SU-DHL-6 (cell line): ENCODE measurements around the gene LRP3.

ENCODE experiments used
- H2AFZ ChIP-seq: fragments of 200-600 bp; sonication (generic); 2 replicates; pipeline ENCODE4 v1.6.1; 2014; ENCODE audit warnings: low read depth, mild to moderate bottlenecking, moderate library complexity, mixed read lengths, antibody characterized with exemption, low read length; ENCODE audit not compliant: severe bottlenecking
- H3F3A ChIP-seq: fragments of 200-600 bp; shearing (Covaris generic); 2 replicates; pipeline ENCODE4 v1.6.0; 2016; ENCODE audit warnings: antibody characterized with exemption, mild to moderate bottlenecking; ENCODE audit not compliant: insufficient read depth
- H3K27ac ChIP-seq: fragments of 200-600 bp; sonication (generic); 2 replicates; pipeline ENCODE4 v1.5.1; 2016; ENCODE audit warnings: low read depth, mild to moderate bottlenecking, low read length, moderate library complexity, mixed read lengths
- H3K27me3 ChIP-seq: fragments of 200-600 bp; sonication (generic), shearing (Covaris generic); 2 replicates; pipeline ENCODE4 v1.6.0; 2014; ENCODE audit warnings: mild to moderate bottlenecking, low read length
- H3K36me3 ChIP-seq: fragments of 200-600 bp; sonication (generic); 2 replicates; pipeline ENCODE4 v1.6.1; 2014; ENCODE audit warnings: mild to moderate bottlenecking, low read length, mixed read lengths
- H3K4me2 ChIP-seq: fragments of 300-600, 200-600 bp; shearing (Covaris generic), sonication (generic); 2 replicates; pipeline ENCODE4 v1.6.0; 2014; ENCODE audit warnings: low read length, low read depth, mild to moderate bottlenecking; ENCODE audit not compliant: poor library complexity, severe bottlenecking
- H3K4me3 ChIP-seq: fragments of 200-600 bp; sonication (generic); 2 replicates; pipeline ENCODE4 v1.5.1; 2014; ENCODE audit warnings: antibody characterized with exemption, low read length, mild to moderate bottlenecking, mixed read lengths; ENCODE audit not compliant: insufficient read depth, poor library complexity, severe bottlenecking
- H3K79me2 ChIP-seq: fragments of 200-600 bp; sonication (generic); 2 replicates; pipeline ENCODE4 v1.6.1; 2014; ENCODE audit warnings: mild to moderate bottlenecking, low read length, moderate library complexity; ENCODE audit not compliant: insufficient read depth
- H3K9ac ChIP-seq: fragments of 200-600 bp; sonication (generic); 2 replicates; pipeline ENCODE4 v1.7.0; 2014; ENCODE audit warnings: mild to moderate bottlenecking, low read length
- H3K9me2 ChIP-seq: fragments of 200-600 bp; sonication (generic); replicated peaks from 2 replicates; pipeline ENCODE4 v1.6.1; 2014; ENCODE audit warnings: low read length; ENCODE audit not compliant: insufficient read depth
- H3K9me3 ChIP-seq: fragments of 200-600 bp; sonication (generic); 2 replicates; pipeline ENCODE4 v1.6.1; 2014; ENCODE audit warnings: low read length, mixed read lengths; ENCODE audit not compliant: insufficient read depth
- H4K20me1 ChIP-seq: fragments of 200-600 bp; sonication (generic); 2 replicates; pipeline ENCODE4 v1.6.1; 2014; ENCODE audit warnings: low read depth, mild to moderate bottlenecking, antibody characterized with exemption, low read length, moderate library complexity, mixed read lengths
- EZH2phosphoT487 ChIP-seq: fragments of 200-600 bp; sonication (generic), shearing (Covaris generic); conservative IDR thresholded peaks from 2 replicates; pipeline ENCODE4 v1.6.1; 2018; ENCODE audit warnings: mild to moderate bottlenecking, antibody characterized with exemption, low read length, moderate library complexity, mixed read lengths
- TF ChIP-seq, protein P1 (sequence below): fragments of 200-600 bp; sonication (generic); IDR thresholded peaks from one replicate; pipeline ENCODE4 v1.5.1; 2017; ENCODE audit warnings: antibody characterized with exemption, mild to moderate bottlenecking, low read length, moderate library complexity; ENCODE audit not compliant: insufficient read depth, poor library complexity, severe bottlenecking

LRP3 gene

DNA sequence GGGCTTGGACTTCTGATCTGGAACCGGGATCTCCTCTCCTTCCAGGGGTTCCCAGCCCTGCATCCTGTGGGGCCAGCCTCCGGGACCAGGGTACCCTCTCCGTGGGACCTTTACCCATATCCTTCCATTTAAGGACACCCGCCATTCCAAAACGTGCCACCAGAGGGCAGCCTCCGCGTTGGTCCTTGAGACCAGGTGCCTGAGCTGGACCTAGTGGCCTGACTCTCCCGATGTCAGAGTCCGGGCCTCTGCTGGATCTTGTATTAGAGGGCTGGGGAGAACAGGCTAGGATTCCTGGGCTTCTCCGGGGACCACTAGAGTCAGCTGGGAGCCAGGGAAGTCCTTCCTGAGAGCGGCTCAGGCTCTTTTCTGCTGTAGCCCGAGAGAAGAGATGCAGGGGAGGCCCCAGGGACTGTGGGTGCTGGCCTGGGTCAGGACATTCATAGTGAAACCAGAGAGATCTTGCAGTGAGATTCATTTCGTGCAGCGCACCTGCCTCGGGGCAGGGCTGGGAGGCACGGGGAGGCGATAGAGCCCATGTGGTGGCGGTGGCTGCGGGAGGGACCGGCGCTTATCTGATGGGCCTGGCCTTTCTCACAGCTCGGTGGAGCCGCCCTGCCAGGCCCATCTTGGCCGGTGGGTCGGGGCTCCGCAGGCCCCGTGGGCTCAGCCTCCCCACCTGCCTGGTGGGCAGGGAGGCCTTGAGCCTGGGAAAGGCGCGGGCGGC, 41.3 kb downstream of the LRP3 start:
- H3K9me2 ChIP-seq: no peaks in the 10 kb centered on the region
- no peak overlapping the region for H3K9ac ChIP-seq
- TF ChIP-seq EZH2phosphoT487: no peak
- TF ChIP-seq, protein P1, sequence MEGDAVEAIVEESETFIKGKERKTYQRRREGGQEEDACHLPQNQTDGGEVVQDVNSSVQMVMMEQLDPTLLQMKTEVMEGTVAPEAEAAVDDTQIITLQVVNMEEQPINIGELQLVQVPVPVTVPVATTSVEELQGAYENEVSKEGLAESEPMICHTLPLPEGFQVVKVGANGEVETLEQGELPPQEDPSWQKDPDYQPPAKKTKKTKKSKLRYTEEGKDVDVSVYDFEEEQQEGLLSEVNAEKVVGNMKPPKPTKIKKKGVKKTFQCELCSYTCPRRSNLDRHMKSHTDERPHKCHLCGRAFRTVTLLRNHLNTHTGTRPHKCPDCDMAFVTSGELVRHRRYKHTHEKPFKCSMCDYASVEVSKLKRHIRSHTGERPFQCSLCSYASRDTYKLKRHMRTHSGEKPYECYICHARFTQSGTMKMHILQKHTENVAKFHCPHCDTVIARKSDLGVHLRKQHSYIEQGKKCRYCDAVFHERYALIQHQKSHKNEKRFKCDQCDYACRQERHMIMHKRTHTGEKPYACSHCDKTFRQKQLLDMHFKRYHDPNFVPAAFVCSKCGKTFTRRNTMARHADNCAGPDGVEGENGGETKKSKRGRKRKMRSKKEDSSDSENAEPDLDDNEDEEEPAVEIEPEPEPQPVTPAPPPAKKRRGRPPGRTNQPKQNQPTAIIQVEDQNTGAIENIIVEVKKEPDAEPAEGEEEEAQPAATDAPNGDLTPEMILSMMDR: peak; percentile 78
- no peaks in the 10 kb centered on the region for H3F3A ChIP-seq
- H3K4me3 ChIP-seq: no peak overlapping the region
- no peaks in the 10 kb centered on the region for H4K20me1 ChIP-seq
- no peak overlapping the region for H3K4me2 ChIP-seq
- H2AFZ ChIP-seq: no peak overlapping the region
- H3K27me3 ChIP-seq: no peaks in the 10 kb centered on the region
- H3K27ac ChIP-seq: no peak overlapping the region
- no peaks in the 10 kb centered on the region for H3K9me3 ChIP-seq
- no peaks in the 10 kb centered on the region for H3K79me2 ChIP-seq
- H3K36me3 ChIP-seq: no peaks in the 10 kb centered on the region

DNA sequence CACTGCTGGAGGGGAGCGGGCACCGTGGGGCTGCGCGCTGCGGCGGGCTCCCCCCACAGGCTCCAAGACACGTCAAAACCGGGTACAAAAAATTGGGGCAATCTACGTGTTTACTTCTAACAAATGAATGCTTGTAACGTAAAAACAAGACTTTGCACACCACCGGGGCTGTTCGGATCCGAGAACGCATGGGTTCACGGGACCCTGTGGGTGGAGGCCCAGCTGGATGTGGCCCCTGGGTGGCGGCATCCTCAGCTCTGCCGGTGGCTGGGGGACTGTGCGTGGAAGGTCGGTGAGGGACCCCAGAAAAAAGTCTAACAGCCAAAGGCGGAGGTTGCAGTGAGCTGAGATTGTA, 41.8 kb downstream of the LRP3 start:
- Histone ChIP-seq H3F3A (no peaks in the 10 kb centered on the region), H3K27ac (no peak overlapping the region), H3K9ac (no peak overlapping the region), H3K79me2 (no peaks in the 10 kb centered on the region), H4K20me1 (no peaks in the 10 kb centered on the region), H3K36me3 (no peaks in the 10 kb centered on the region), H3K4me3 (no peak overlapping the region), H3K4me2 (no peak overlapping the region), H2AFZ (no peak overlapping the region), H3K27me3 (no peaks in the 10 kb centered on the region), H3K9me2 (no peaks in the 10 kb centered on the region), H3K9me3 (no peaks in the 10 kb centered on the region)
- TF ChIP-seq EZH2phosphoT487: no peak
- TF ChIP-seq, protein P1: no peak

DNA sequence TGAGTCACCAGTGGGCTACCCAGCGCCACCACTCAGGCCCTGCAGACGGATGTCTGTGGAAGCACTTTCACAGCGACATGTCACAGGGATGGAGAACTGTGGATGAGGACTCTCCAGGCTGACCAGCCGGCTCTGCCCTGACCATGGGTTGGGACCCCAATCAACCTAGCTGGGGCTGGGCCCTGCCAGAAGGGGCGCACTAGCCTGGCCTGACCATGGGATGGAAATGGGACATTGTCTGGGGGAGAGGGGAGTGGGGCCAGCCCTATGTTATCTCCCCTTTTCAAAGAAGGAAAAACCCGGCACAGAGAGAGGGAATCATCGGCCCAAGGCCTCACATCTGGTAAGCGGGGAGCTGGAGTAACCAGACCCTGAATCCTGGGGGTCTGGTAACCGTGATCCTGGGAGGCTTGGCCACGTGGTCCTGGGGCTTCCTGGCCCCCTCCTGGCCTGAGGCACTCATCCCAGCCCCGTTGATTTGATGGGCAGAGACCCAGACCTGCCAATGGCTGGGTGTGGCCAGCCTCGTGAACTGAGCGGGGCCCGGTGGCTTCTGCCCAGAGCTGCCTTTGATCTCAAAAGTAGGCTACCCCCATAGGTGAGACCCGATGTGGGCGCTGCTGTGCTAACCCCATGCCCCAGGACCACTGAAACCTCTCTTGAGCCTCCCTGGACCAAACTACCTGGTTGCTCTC, 42.7 kb downstream of the LRP3 start:
- no peaks in the 10 kb centered on the region for H3K36me3 ChIP-seq
- no peak overlapping the region for H3K9ac ChIP-seq
- H3K9me2 ChIP-seq: no peaks in the 10 kb centered on the region
- no peaks in the 10 kb centered on the region for H3K79me2 ChIP-seq
- no peak overlapping the region for H3K27ac ChIP-seq
- no peak overlapping the region for H2AFZ ChIP-seq
- H3F3A ChIP-seq: no peaks in the 10 kb centered on the region
- no peaks in the 10 kb centered on the region for H4K20me1 ChIP-seq
- no peak for TF ChIP-seq EZH2phosphoT487
- TF ChIP-seq, protein P1: no peak
- no peak overlapping the region for H3K4me2 ChIP-seq
- no peak overlapping the region for H3K4me3 ChIP-seq
- H3K27me3 ChIP-seq: no peaks in the 10 kb centered on the region
- H3K9me3 ChIP-seq: no peaks in the 10 kb centered on the region
